MCF 10A (cell line): ENCODE data around the gene TMEM170B. TPM values are rescaled to one million over a fixed set of nuclear protein-coding genes. Genes with fewer than 3 reads are reported as not detected.

ENCODE experiments used
- BruUV-seq: library from RNA; stranded (reverse); fragments of 400-500 nt; replicated peaks from 2 replicates; lab custom pipeline; 2021; lab: Mats Ljungman, UMichigan
- CTCF ChIA-PET: fragments of 300-600 bp; sonication (Branson Sonifier 250); formaldehyde crosslinking; extraction: SDS; loops from one replicate; lab custom pipeline; 2021; ENCODE audit warnings: antibody characterized with exemption, inconsistent platforms; lab: Yijun Ruan, JAX
- POLR2A ChIA-PET: fragments of 300-600, 350-650 bp; sonication (Branson Sonifier 250); formaldehyde crosslinking; extraction: SDS; loops from one replicate; lab custom pipeline; 2020; ENCODE audit warnings: antibody characterized with exemption, inconsistent platforms; lab: Yijun Ruan, JAX
- DNase-seq: peaks from one replicate; pipeline ENCODE4 v3.0.0-alpha.2; 2018; ENCODE audit not compliant: unreplicated experiment
- H3K27ac Mint-ChIP-seq: one replicate; pipeline ENCODE4 v1.8.0; 2022; ENCODE audit warnings: mild to moderate bottlenecking, low read depth, mixed read lengths; ENCODE audit not compliant: unreplicated experiment
- H3K27me3 Mint-ChIP-seq: one replicate; pipeline ENCODE4 v1.8.0; 2022; ENCODE audit warnings: mixed read lengths; ENCODE audit not compliant: insufficient read depth, unreplicated experiment
- H3K36me3 Mint-ChIP-seq: one replicate; pipeline ENCODE4 v1.8.0; 2022; ENCODE audit warnings: mild to moderate bottlenecking, moderate library complexity, mixed read lengths; ENCODE audit not compliant: insufficient read depth, unreplicated experiment
- H3K4me1 Mint-ChIP-seq: one replicate; pipeline ENCODE4 v1.8.0; 2022; ENCODE audit warnings: mixed read lengths; ENCODE audit not compliant: insufficient read depth, unreplicated experiment
- H3K4me3 Mint-ChIP-seq: one replicate; pipeline ENCODE4 v1.8.0; 2022; ENCODE audit warnings: mild to moderate bottlenecking, moderate library complexity, mixed read lengths; ENCODE audit not compliant: unreplicated experiment
- H3K9me3 Mint-ChIP-seq: one replicate; pipeline ENCODE4 v1.8.0; 2022; ENCODE audit warnings: mixed read lengths; ENCODE audit not compliant: unreplicated experiment
- CTCF ChIP-seq: fragments of 200-600 bp; IDR thresholded peaks from one replicate; pipeline ENCODE4 v1.8.0; 2022; ENCODE audit warnings: antibody characterized with exemption, mild to moderate bottlenecking; ENCODE audit not compliant: unreplicated experiment
- intact Hi-C: fragments of 100-400 bp; cut with micrococcal nuclease; formaldehyde crosslinking; loops from 2 replicates; pipeline ENCODE4 v1.14.1; 2022
- total RNA-seq: library from RNA; stranded (reverse); gene quantifications from 2 replicates; pipeline ENCODE4 v1.2.3, GENCODE V29; 2022

Gene TMEM170B
- total RNA-seq, 1 experiment from 2014 or later, result 0.70 TPM

- H3K36me3 Mint-ChIP-seq, result no peaks in the 10 kb centered on the region
- ChIA-PET CTCF (no interaction called here), POLR2A (no interaction called here)
- TF ChIP-seq CTCF, result no peak
- no peaks in the 10 kb centered on the region for H3K9me3 Mint-ChIP-seq
- H3K27me3 Mint-ChIP-seq, result no peaks in the 10 kb centered on the region
- no peak for DNase-seq
- no TSS peak for BruUV-seq
- H3K27ac Mint-ChIP-seq, result no peak overlapping the region
- H3K4me3 Mint-ChIP-seq, result no peak overlapping the region
- no peaks in the 10 kb centered on the region for H3K4me1 Mint-ChIP-seq
- intact Hi-C loops, result no loop called here
Measured at GRCh38 chr6:11596640-11597237, 59.2 kb downstream of the TMEM170B start.

- POLR2A ChIA-PET, result interaction anchor here (0.6 kb wide), 1 partner anchor 633 kb away, joined by 3 read pairs; no protein-coding TSS in a partner anchor
- Mint-ChIP-seq H3K4me1 (no peaks in the 10 kb centered on the region), H3K36me3 (no peaks in the 10 kb centered on the region), H3K27me3 (peaks cover 15% of the 10 kb centered on the region), H3K9me3 (no peaks in the 10 kb centered on the region), H3K27ac (no peak overlapping the region), H3K4me3 (no peak overlapping the region)
- TF ChIP-seq CTCF, result no peak
- CTCF ChIA-PET, result interaction anchor here (0.5 kb wide), 1 partner anchor 689 kb away, joined by 4 read pairs; no protein-coding TSS in a partner anchor
- no peak for DNase-seq
- BruUV-seq, result no TSS peak
- intact Hi-C loops, result no loop called here
Measured at GRCh38 chr6:11598687-11599086, 61.1 kb downstream of the TMEM170B start.

- Mint-ChIP-seq H3K27me3 (peaks cover 29% of the 10 kb centered on the region), H3K36me3 (no peaks in the 10 kb centered on the region), H3K9me3 (no peaks in the 10 kb centered on the region), H3K4me1 (no peaks in the 10 kb centered on the region), H3K27ac (no peak overlapping the region), H3K4me3 (no peak overlapping the region)
- POLR2A ChIA-PET, result no interaction called here
- no peak for DNase-seq
- no peak for TF ChIP-seq CTCF
- intact Hi-C loops, result no loop called here
- CTCF ChIA-PET, result no interaction called here
- no TSS peak for BruUV-seq
Measured at GRCh38 chr6:11600251-11600650, 62.7 kb downstream of the TMEM170B start.

- no peak overlapping the region for H3K27ac Mint-ChIP-seq
- no peak for DNase-seq
- H3K36me3 Mint-ChIP-seq, result no peaks in the 10 kb centered on the region
- H3K4me1 Mint-ChIP-seq, result no peaks in the 10 kb centered on the region
- no peak overlapping the region for H3K4me3 Mint-ChIP-seq
- no peak for TF ChIP-seq CTCF
- intact Hi-C loops, result no loop called here
- CTCF ChIA-PET, result interaction anchor here (0.6 kb wide), 1 partner anchor 1246 kb away, joined by 3 read pairs; no protein-coding TSS in a partner anchor
- POLR2A ChIA-PET, result no interaction called here
- no TSS peak for BruUV-seq
- no peaks in the 10 kb centered on the region for H3K9me3 Mint-ChIP-seq
- peaks cover 36% of the 10 kb centered on the region for H3K27me3 Mint-ChIP-seq
Measured at GRCh38 chr6:11601776-11602605, 64.4 kb downstream of the TMEM170B start.
